Measurements from ENCODE around the gene SH2B2. TPM values are rescaled to one million over a fixed set of nuclear protein-coding genes. Genes with fewer than 3 reads are reported as not detected.

The SH2B2 gene
- polyA plus RNA-seq, 1 donor from 2014 or later, result 27.3 TPM

DNA sequence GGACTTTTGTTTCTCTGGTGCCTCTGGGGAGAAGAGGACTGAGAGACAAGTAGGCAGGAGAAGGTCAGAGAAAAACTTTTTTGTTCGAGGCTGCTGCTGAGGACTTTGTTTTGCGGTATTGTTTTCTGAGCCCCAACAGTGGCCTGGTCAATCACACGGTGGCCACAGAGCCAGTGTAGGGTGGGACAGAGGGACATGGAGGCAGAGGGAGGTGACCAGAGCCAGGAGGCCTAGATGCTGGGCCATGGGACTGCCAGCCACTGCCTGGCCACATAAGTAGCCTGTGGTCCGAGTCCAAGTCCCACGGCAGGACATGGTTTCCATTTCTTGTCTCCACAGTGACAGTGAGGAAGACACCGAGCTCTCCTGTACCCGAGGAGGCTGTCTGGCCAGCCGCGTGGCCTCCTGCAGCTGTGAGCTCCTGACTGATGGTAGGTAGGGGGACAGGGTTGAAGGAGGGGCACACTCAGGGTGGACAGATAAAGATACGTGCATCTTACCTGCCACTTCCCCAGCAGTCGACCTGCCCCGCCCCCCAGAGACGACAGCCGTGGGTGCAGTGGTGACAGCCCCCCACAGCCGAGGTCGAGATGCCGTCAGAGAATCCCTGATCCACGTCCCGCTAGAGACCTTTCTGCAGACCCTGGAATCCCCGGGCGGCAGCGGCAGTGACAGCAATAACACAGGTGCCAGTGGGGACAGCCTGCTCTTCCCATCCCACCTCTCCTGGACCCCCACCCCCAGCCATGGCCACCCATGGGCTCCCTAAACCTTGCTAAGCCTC, 27.5 kb downstream of the SH2B2 start:
- H3F3A ChIP-seq (ENCODE audit: insufficient read depth, low read length, poor library complexity, severe bottlenecking), result no peaks in the 10 kb centered on the region
- H3K9ac ChIP-seq (ENCODE audit: low read length), result no peak overlapping the region
- H3K4me2 ChIP-seq (ENCODE audit: low read length), result no peak overlapping the region
- H3K36me3 ChIP-seq (ENCODE audit: insufficient read depth, low read length), result no peaks in the 10 kb centered on the region
- H3K27me3 ChIP-seq (ENCODE audit: insufficient read depth, low read depth, low read length), result no peaks in the 10 kb centered on the region
- H4K20me1 ChIP-seq (ENCODE audit: insufficient read depth), result no peaks in the 10 kb centered on the region
- TF ChIP-seq RAD21 (conservative IDR thresholded peaks at IDR 0.05) (no peak), EP300 (conservative IDR thresholded peaks at IDR 0.05; ENCODE audit: poor library complexity, severe bottlenecking) (no peak), POLR2AphosphoS5 (IDR thresholded peaks at IDR 0.05) (no peak), TAF1 (IDR thresholded peaks at IDR 0.05; ENCODE audit: low read depth) (no peak), MXI1 (conservative IDR thresholded peaks at IDR 0.05; ENCODE audit: poor library complexity, severe bottlenecking) (no peak), SMC3 (conservative IDR thresholded peaks at IDR 0.05; ENCODE audit: poor library complexity) (no peak), EZH2 (IDR thresholded peaks at IDR 0.05; ENCODE audit: borderline replicate concordance, insufficient read depth, low read length, poor library complexity, severe bottlenecking) (no peak)
- TF ChIP-seq, protein P1, sequence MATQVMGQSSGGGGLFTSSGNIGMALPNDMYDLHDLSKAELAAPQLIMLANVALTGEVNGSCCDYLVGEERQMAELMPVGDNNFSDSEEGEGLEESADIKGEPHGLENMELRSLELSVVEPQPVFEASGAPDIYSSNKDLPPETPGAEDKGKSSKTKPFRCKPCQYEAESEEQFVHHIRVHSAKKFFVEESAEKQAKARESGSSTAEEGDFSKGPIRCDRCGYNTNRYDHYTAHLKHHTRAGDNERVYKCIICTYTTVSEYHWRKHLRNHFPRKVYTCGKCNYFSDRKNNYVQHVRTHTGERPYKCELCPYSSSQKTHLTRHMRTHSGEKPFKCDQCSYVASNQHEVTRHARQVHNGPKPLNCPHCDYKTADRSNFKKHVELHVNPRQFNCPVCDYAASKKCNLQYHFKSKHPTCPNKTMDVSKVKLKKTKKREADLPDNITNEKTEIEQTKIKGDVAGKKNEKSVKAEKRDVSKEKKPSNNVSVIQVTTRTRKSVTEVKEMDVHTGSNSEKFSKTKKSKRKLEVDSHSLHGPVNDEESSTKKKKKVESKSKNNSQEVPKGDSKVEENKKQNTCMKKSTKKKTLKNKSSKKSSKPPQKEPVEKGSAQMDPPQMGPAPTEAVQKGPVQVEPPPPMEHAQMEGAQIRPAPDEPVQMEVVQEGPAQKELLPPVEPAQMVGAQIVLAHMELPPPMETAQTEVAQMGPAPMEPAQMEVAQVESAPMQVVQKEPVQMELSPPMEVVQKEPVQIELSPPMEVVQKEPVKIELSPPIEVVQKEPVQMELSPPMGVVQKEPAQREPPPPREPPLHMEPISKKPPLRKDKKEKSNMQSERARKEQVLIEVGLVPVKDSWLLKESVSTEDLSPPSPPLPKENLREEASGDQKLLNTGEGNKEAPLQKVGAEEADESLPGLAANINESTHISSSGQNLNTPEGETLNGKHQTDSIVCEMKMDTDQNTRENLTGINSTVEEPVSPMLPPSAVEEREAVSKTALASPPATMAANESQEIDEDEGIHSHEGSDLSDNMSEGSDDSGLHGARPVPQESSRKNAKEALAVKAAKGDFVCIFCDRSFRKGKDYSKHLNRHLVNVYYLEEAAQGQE (IDR thresholded peaks at IDR 0.05; ENCODE audit: borderline replicate concordance), result no peak
- TF ChIP-seq, protein P2, sequence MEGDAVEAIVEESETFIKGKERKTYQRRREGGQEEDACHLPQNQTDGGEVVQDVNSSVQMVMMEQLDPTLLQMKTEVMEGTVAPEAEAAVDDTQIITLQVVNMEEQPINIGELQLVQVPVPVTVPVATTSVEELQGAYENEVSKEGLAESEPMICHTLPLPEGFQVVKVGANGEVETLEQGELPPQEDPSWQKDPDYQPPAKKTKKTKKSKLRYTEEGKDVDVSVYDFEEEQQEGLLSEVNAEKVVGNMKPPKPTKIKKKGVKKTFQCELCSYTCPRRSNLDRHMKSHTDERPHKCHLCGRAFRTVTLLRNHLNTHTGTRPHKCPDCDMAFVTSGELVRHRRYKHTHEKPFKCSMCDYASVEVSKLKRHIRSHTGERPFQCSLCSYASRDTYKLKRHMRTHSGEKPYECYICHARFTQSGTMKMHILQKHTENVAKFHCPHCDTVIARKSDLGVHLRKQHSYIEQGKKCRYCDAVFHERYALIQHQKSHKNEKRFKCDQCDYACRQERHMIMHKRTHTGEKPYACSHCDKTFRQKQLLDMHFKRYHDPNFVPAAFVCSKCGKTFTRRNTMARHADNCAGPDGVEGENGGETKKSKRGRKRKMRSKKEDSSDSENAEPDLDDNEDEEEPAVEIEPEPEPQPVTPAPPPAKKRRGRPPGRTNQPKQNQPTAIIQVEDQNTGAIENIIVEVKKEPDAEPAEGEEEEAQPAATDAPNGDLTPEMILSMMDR (IDR thresholded peaks at IDR 0.05; ENCODE audit: poor library complexity, severe bottlenecking), result no peak
- no peaks in the 10 kb centered on the region for H3K9me2 ChIP-seq (ENCODE audit: insufficient read depth, low read length)
- no peak overlapping the region for H2AFZ ChIP-seq (ENCODE audit: low read depth, low read length)
- no peaks in the 10 kb centered on the region for H3K79me2 ChIP-seq (replicated peaks; ENCODE audit: insufficient read depth, low read length)
- H3K9me3 ChIP-seq (ENCODE audit: low read length), result no peaks in the 10 kb centered on the region
- no peak overlapping the region for H3K27ac ChIP-seq (ENCODE audit: low read length)
- no peak overlapping the region for H3K4me3 ChIP-seq (ENCODE audit: low read length)

DNA sequence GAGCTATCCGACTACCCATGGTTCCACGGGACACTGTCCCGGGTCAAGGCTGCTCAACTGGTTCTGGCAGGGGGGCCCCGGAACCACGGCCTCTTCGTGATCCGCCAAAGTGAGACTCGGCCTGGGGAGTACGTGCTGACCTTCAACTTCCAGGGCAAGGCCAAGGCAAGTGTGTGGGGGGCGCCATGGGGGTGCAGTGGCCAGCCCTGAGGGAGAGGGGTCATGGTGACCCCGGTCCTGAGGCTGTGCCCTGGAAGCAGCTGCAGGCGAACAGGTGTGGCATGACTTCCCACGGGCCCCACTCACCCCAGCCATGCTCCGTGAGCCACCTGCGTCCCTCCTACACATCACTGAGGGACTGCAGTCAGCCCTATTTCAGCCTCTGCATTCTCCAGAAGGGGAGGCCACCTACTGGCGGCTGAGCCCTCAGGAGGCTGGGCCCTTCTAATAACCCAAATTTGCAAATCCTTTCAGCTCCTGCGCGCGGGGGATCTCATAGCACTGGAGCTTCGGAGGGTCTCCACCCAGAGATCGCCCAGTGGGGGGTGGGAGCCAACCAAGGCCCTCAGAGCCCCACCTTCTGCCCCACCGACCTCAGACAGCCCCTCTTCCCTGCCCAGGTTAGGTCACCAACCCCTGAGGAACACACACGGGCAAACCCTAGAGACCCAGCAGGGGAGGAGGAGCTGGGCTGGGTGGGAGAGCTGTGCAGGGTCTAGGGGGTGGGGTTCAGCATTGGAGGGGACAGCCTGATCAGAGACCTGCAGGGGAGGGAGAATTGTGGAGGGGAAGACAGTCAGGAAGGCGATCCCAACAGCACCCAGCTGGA, 30.8 kb downstream of the SH2B2 start:
- Histone ChIP-seq H3K4me2 (ENCODE audit: low read length) (no peak overlapping the region), H3K9ac (ENCODE audit: low read length) (no peak overlapping the region), H3K9me3 (ENCODE audit: low read length) (no peaks in the 10 kb centered on the region), H3K36me3 (ENCODE audit: insufficient read depth, low read length) (no peaks in the 10 kb centered on the region), H3K9me2 (ENCODE audit: insufficient read depth, low read length) (no peaks in the 10 kb centered on the region), H3K27me3 (ENCODE audit: insufficient read depth, low read depth, low read length) (no peaks in the 10 kb centered on the region), H3F3A (ENCODE audit: insufficient read depth, low read length, poor library complexity, severe bottlenecking) (no peaks in the 10 kb centered on the region), H2AFZ (ENCODE audit: low read depth, low read length) (no peak overlapping the region), H3K4me3 (ENCODE audit: low read length) (no peak overlapping the region), H4K20me1 (ENCODE audit: insufficient read depth) (no peaks in the 10 kb centered on the region), H3K79me2 (replicated peaks; ENCODE audit: insufficient read depth, low read length) (no peaks in the 10 kb centered on the region), H3K27ac (ENCODE audit: low read length) (no peak overlapping the region)
- TF ChIP-seq SMC3 (conservative IDR thresholded peaks at IDR 0.05; ENCODE audit: poor library complexity) (no peak), MXI1 (conservative IDR thresholded peaks at IDR 0.05; ENCODE audit: poor library complexity, severe bottlenecking) (no peak)

Data from neural cell (in vitro differentiated cells).